BE2C (cell line): ENCODE measurements around the gene LRMDA.

ENCODE experiments used
- DNase-seq: peaks from one replicate; pipeline ENCODE4 v3.0.0-alpha.2; 2020
- H3K27me3 ChIP-seq: fragments of 250-450 bp; sonication (Bioruptor Pico); 2 replicates; pipeline ENCODE4 v1.5.1; 2020; ENCODE audit warnings: mild to moderate bottlenecking
- H3K36me3 ChIP-seq: fragments of 250-450 bp; sonication (Bioruptor Pico); 2 replicates; pipeline ENCODE4 v1.5.1; 2020; ENCODE audit warnings: mild to moderate bottlenecking
- H3K4me1 ChIP-seq: fragments of 250-450 bp; sonication (Bioruptor Pico); 2 replicates; pipeline ENCODE4 v1.5.1; 2020
- H3K4me3 ChIP-seq: 2 replicates; pipeline ENCODE4 v1.5.1; 2011; ENCODE audit warnings: low read depth, low read length
- H3K9me3 ChIP-seq: fragments of 250-450 bp; sonication (Bioruptor Pico); 2 replicates; pipeline ENCODE4 v1.5.1; 2020
- CTCF ChIP-seq: IDR thresholded peaks from 2 replicates; pipeline ENCODE4 v1.5.1; 2012; ENCODE audit warnings: mild to moderate bottlenecking, low read depth, low read length

Gene LRMDA

GRCh38 chr10:75495434-75496190 lies 64.2 kb downstream of the LRMDA start:
- H3K4me1 ChIP-seq: peaks cover 2% of the 10 kb centered on the region; the same call in 1 of the 2 replicates
- H3K4me3 ChIP-seq: no peak overlapping the region
- no peak for DNase-seq
- no peak for TF ChIP-seq CTCF
- no peaks in the 10 kb centered on the region for H3K27me3 ChIP-seq
- no peaks in the 10 kb centered on the region for H3K36me3 ChIP-seq
- no peaks in the 10 kb centered on the region for H3K9me3 ChIP-seq

GRCh38 chr10:75496191-75496567 lies 64.8 kb downstream of the LRMDA start:
- no peak overlapping the region for H3K4me3 ChIP-seq
- H3K4me1 ChIP-seq: peaks cover 2% of the 10 kb centered on the region; the same call in 1 of the 2 replicates
- no peaks in the 10 kb centered on the region for H3K36me3 ChIP-seq
- no peak for TF ChIP-seq CTCF
- H3K9me3 ChIP-seq: no peaks in the 10 kb centered on the region
- H3K27me3 ChIP-seq: no peaks in the 10 kb centered on the region
- no peak for DNase-seq

GRCh38 chr10:75497997-75498883 lies 66.8 kb downstream of the LRMDA start:
- Histone ChIP-seq H3K27me3 (no peaks in the 10 kb centered on the region), H3K36me3 (no peaks in the 10 kb centered on the region), H3K4me1 (peaks cover 2% of the 10 kb centered on the region; the same call in 1 of the 2 replicates), H3K9me3 (no peaks in the 10 kb centered on the region), H3K4me3 (no peak overlapping the region)
- no peak for TF ChIP-seq CTCF
- no peak for DNase-seq

- Histone ChIP-seq H3K27me3 (no peaks in the 10 kb centered on the region), H3K4me1 (peaks cover 2% of the 10 kb centered on the region; the same call in 1 of the 2 replicates), H3K36me3 (no peaks in the 10 kb centered on the region), H3K4me3 (no peak overlapping the region), H3K9me3 (no peaks in the 10 kb centered on the region)
- no peak for DNase-seq
- TF ChIP-seq CTCF: no peak
Measured at GRCh38 chr10:75498884-75499350, 67.5 kb downstream of the LRMDA start.

GRCh38 chr10:75499556-75500160 lies 68.2 kb downstream of the LRMDA start:
- no peak overlapping the region for H3K4me3 ChIP-seq

More at GRCh38 chr10:75499556-75500160, 68.2 kb downstream of the LRMDA start:
- Histone ChIP-seq H3K4me1 (peaks cover 2% of the 10 kb centered on the region; the same call in 1 of the 2 replicates), H3K36me3 (no peaks in the 10 kb centered on the region), H3K27me3 (no peaks in the 10 kb centered on the region), H3K9me3 (no peaks in the 10 kb centered on the region)
- no peak for TF ChIP-seq CTCF
- no peak for DNase-seq
